ENCODE data around the gene CDC42BPA. TPM values are rescaled to one million over a fixed set of nuclear protein-coding genes. Genes with fewer than 3 reads are reported as not detected.
A peak's percentile ranks its signal among the peaks of the same experiment; 100 is the strongest.

Gene CDC42BPA
- polyA plus RNA-seq, 1 of the 3 experiments (the other 2 are of a cell fraction), result 6.8 TPM

DNA sequence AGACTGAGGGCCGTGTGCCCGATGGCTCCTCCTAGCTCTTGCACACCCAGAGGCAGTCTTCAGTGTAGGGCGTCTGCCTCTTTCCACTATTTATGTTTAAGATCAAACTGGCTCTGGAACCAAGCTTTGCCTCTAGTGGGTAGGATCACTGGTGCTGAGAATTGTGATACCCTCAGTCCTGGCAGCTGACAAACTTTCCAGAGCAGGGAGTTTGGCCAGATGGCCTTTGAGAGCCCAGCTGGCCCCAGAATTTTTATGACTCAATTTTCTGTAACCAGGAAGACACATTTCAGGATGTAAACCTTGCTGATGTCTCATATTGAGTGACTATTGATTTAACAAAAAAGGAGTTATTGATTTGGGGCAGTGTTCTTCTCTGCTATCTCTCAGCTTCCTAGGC, 371.5 kb downstream of the CDC42BPA start:
- H3K79me2 ChIP-seq (ENCODE audit: insufficient read depth), result no peaks in the 10 kb centered on the region
- H3K9me3 ChIP-seq, result no peaks in the 10 kb centered on the region
- TF ChIP-seq, protein P1, sequence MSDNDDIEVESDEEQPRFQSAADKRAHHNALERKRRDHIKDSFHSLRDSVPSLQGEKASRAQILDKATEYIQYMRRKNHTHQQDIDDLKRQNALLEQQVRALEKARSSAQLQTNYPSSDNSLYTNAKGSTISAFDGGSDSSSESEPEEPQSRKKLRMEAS (IDR thresholded peaks at IDR 0.05; ENCODE audit: low read depth), result no peak
- TF ChIP-seq RCOR1 (IDR thresholded peaks at IDR 0.05; ENCODE audit: low read length), result peak; percentile 50; the same call in 1 of the 2 replicates
- TF ChIP-seq, protein P2, sequence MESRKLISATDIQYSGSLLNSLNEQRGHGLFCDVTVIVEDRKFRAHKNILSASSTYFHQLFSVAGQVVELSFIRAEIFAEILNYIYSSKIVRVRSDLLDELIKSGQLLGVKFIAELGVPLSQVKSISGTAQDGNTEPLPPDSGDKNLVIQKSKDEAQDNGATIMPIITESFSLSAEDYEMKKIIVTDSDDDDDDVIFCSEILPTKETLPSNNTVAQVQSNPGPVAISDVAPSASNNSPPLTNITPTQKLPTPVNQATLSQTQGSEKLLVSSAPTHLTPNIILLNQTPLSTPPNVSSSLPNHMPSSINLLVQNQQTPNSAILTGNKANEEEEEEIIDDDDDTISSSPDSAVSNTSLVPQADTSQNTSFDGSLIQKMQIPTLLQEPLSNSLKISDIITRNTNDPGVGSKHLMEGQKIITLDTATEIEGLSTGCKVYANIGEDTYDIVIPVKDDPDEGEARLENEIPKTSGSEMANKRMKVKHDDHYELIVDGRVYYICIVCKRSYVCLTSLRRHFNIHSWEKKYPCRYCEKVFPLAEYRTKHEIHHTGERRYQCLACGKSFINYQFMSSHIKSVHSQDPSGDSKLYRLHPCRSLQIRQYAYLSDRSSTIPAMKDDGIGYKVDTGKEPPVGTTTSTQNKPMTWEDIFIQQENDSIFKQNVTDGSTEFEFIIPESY (IDR thresholded peaks at IDR 0.05; ENCODE audit: borderline replicate concordance, low read depth), result no peak
- 0 out of 2 replicates have a peak, but pooled peaks have one; percentile 5 for TF ChIP-seq RAD21 (IDR thresholded peaks at IDR 0.05; ENCODE audit: low read length)
- no peak for TF ChIP-seq CHD2 (IDR thresholded peaks at IDR 0.05; ENCODE audit: low read length, partially characterized antibody)
- TF ChIP-seq NRF1 (IDR thresholded peaks at IDR 0.05; ENCODE audit: low read depth, low read length), result no peak
- no peak for TF ChIP-seq ELF1 (IDR thresholded peaks at IDR 0.05)
- TF ChIP-seq GATA2 (CRISPR knock-in tag; IDR thresholded peaks at IDR 0.05), result no peak
- TF ChIP-seq NFIC (IDR thresholded peaks at IDR 0.05; ENCODE audit: borderline replicate concordance), result no peak
- no peak for TF ChIP-seq TAF1 (IDR thresholded peaks at IDR 0.05; ENCODE audit: borderline replicate concordance, low read depth, low read length)
- TF ChIP-seq, protein P3, sequence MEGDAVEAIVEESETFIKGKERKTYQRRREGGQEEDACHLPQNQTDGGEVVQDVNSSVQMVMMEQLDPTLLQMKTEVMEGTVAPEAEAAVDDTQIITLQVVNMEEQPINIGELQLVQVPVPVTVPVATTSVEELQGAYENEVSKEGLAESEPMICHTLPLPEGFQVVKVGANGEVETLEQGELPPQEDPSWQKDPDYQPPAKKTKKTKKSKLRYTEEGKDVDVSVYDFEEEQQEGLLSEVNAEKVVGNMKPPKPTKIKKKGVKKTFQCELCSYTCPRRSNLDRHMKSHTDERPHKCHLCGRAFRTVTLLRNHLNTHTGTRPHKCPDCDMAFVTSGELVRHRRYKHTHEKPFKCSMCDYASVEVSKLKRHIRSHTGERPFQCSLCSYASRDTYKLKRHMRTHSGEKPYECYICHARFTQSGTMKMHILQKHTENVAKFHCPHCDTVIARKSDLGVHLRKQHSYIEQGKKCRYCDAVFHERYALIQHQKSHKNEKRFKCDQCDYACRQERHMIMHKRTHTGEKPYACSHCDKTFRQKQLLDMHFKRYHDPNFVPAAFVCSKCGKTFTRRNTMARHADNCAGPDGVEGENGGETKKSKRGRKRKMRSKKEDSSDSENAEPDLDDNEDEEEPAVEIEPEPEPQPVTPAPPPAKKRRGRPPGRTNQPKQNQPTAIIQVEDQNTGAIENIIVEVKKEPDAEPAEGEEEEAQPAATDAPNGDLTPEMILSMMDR (IDR thresholded peaks at IDR 0.05), result no peak
- H3K9ac ChIP-seq, result no peak overlapping the region
- no peak overlapping the region for H2AFZ ChIP-seq (ENCODE audit: low read depth)
- H3K4me2 ChIP-seq, result no peak overlapping the region
- H3K36me3 ChIP-seq (replicated peaks in 1 of 2; ENCODE audit: control insufficient read depth in 1 of 2, insufficient read depth in 2 of 2, low read length in 1 of 2), result no peaks in the 10 kb centered on the region
- peak overlapping the region in 1 of 2 experiments; percentile 50; a peak in 1 of 4 replicates for H3K27ac ChIP-seq (ENCODE audit: low read depth in 2 of 2, low read length in 1 of 2)
- H3K4me1 ChIP-seq (ENCODE audit: control insufficient read depth in 1 of 2, insufficient read depth in 2 of 2, low read depth in 1 of 2, low read length in 1 of 2), result peaks cover 0 to 16% of the 10 kb centered on the region in 2 experiments; a peak in 1 of 4 replicates
- DNase-seq, result peak; percentile 63
- no peaks in the 10 kb centered on the region for H3F3A ChIP-seq (replicated peaks; ENCODE audit: insufficient read depth)
- no peaks in the 10 kb centered on the region for H3K27me3 ChIP-seq (ENCODE audit: insufficient read depth)
- WGBS (ENCODE audit: low lambda C conversion rate), result 57% methylated on average over 3 of the region's 3 CpGs
- H3K9me2 ChIP-seq, result no peaks in the 10 kb centered on the region
- CTCF ChIA-PET, result interaction anchor here (0.9 to 1.0 kb wide), 2 partner anchors 13 to 313 kb away, joined by 3 read pairs; no protein-coding TSS in a partner anchor
- H4K20me1 ChIP-seq (ENCODE audit: insufficient read depth), result no peaks in the 10 kb centered on the region
- POLR2A ChIA-PET, result no interaction called here
- no peak overlapping the region for H3K4me3 ChIP-seq (ENCODE audit: low read depth in 2 of 2, low read length in 1 of 2)

DNA sequence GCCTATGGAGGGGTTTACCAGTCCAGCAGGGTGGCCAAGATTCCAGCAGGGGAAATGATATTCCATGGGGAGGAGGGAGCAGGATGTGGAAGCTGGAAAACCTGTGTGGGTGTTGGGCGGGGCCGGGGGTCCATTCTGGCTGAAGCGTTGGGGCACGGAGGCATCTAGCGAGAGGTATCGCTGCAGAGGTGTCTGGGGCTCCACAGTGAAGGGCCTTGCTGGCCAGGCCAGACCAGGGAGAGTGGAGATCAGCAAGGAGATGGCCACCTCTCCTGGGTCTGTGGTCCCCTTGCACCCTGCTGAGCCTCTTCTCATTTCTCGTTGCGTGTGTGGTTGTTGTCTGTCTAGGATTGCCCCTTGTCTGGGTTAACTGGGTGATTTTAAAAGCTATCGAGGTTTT, 372.0 kb downstream of the CDC42BPA start:
- CTCF ChIA-PET, result interaction anchor here (0.9 to 1.3 kb wide), 3 partner anchors 12 to 320 kb away, joined by 3 to 5 read pairs (median 3); no protein-coding TSS in a partner anchor
- Histone ChIP-seq H3K9me3 (no peaks in the 10 kb centered on the region), H4K20me1 (ENCODE audit: insufficient read depth) (no peaks in the 10 kb centered on the region), H3F3A (replicated peaks; ENCODE audit: insufficient read depth) (no peaks in the 10 kb centered on the region), H3K4me2 (no peak overlapping the region), H3K4me1 (ENCODE audit: control insufficient read depth in 1 of 2, insufficient read depth in 2 of 2, low read depth in 1 of 2, low read length in 1 of 2) (peaks cover 0 to 16% of the 10 kb centered on the region in 2 experiments; a peak in 1 of 4 replicates), H2AFZ (ENCODE audit: low read depth) (no peak overlapping the region), H3K4me3 (ENCODE audit: low read depth in 2 of 2, low read length in 1 of 2) (no peak overlapping the region), H3K79me2 (ENCODE audit: insufficient read depth) (no peaks in the 10 kb centered on the region), H3K36me3 (replicated peaks in 1 of 2; ENCODE audit: control insufficient read depth in 1 of 2, insufficient read depth in 2 of 2, low read length in 1 of 2) (no peaks in the 10 kb centered on the region), H3K9ac (no peak overlapping the region), H3K27me3 (ENCODE audit: insufficient read depth) (no peaks in the 10 kb centered on the region), H3K27ac (ENCODE audit: low read depth in 2 of 2, low read length in 1 of 2) (peak overlapping the region in 1 of 2 experiments; percentile 50; a peak in 1 of 4 replicates), H3K9me2 (no peaks in the 10 kb centered on the region)
- POLR2A ChIA-PET, result no interaction called here
- no peak for DNase-seq
- WGBS (ENCODE audit: low lambda C conversion rate), result 83% methylated on average over 1 of the region's 9 CpGs
- TF ChIP-seq, protein P4, sequence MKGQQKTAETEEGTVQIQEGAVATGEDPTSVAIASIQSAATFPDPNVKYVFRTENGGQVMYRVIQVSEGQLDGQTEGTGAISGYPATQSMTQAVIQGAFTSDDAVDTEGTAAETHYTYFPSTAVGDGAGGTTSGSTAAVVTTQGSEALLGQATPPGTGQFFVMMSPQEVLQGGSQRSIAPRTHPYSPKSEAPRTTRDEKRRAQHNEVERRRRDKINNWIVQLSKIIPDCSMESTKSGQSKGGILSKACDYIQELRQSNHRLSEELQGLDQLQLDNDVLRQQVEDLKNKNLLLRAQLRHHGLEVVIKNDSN (IDR thresholded peaks at IDR 0.05; ENCODE audit: borderline replicate concordance, low read depth), result no peak
- TF ChIP-seq TCF12 (IDR thresholded peaks at IDR 0.05) (no peak), RCOR1 (IDR thresholded peaks at IDR 0.05; ENCODE audit: low read length) (no peak), FOXJ3 (CRISPR knock-in tag; IDR thresholded peaks at IDR 0.05) (no peak), MXI1 (IDR thresholded peaks at IDR 0.05; ENCODE audit: low read depth, low read length) (no peak), TEAD4 (IDR thresholded peaks at IDR 0.05; ENCODE audit: borderline replicate concordance, insufficient read depth) (no peak), MEF2A (IDR thresholded peaks at IDR 0.05; ENCODE audit: borderline replicate concordance, low read depth) (no peak), TAF1 (IDR thresholded peaks at IDR 0.05; ENCODE audit: borderline replicate concordance, low read depth, low read length) (no peak), CHD2 (IDR thresholded peaks at IDR 0.05; ENCODE audit: low read length, partially characterized antibody) (no peak), YY1 (IDR thresholded peaks at IDR 0.05; ENCODE audit: low read depth) (no peak), JUND (IDR thresholded peaks at IDR 0.05) (no peak), SMC3 (IDR thresholded peaks at IDR 0.05; ENCODE audit: low read depth, low read length) (no peak)
- TF ChIP-seq, protein P3 (IDR thresholded peaks at IDR 0.05), result no peak
